Stimulated activated CD4-positive, alpha-beta T cell treated with anti-CD3 and anti-CD28 coated beads, Interleukin-1b, Interleukin-23, amount 100 ng/mL, for 1 hour (primary cell): ENCODE data around the gene TRIM49.
"Not testable (repeated sequence)": the region's sequence is repeated elsewhere in the genome, so short reads cannot be mapped to it uniquely, and the experiment has no call there.

ENCODE experiments used
- DNase-seq, 2 donors: peaks; one replicate each; pipeline ENCODE4 v3.0.0-alpha.2; 2020; ENCODE audit warnings: low read depth in 2 of 2

Gene TRIM49

GRCh38 chr11:89808475-89808874, at the start of gene TRIM49:
TRIM49 (minus strand) TSS chr11:89808575; CDS start chr11:89804469, 4,106 bp downstream.
- not testable (repeated sequence) for DNase-seq

GRCh38 chr11:89826694-89827093, 18.3 kb upstream of the TRIM49 start:
- DNase-seq, result not testable (repeated sequence)

GRCh38 chr11:89820008-89820407, 11.6 kb upstream of the TRIM49 start:
- not testable (repeated sequence) for DNase-seq

GRCh38 chr11:89813535-89813934, 5.2 kb upstream of the TRIM49 start:
- not testable (repeated sequence) for DNase-seq

GRCh38 chr11:89787506-89788063, 20.8 kb downstream of the TRIM49 start:
- not testable (repeated sequence) for DNase-seq

- not testable (repeated sequence) for DNase-seq
These were observed 22.6 kb downstream of the TRIM49 start for GRCh38 chr11:89785726-89786125.

GRCh38 chr11:89750822-89751221, 57.6 kb downstream of the TRIM49 start:
- DNase-seq, result not testable (repeated sequence)
